Gastroesophageal sphincter (tissue), 3 donors: ENCODE data around the gene PGPEP1.
A peak's percentile ranks its signal among the peaks of the same experiment; 100 is the strongest.

Experiments used
- CTCF ChIP-seq, 4 experiments: fragments of 200-600 bp in 2 of 4; fragments of 450-650 bp in 2 of 4; sonication (generic) in 1 of 4; IDR thresholded peaks; one replicate each; pipeline ENCODE4 v1.5.1; 2017 to 2019; ENCODE audit warnings: antibody characterized with exemption in 4 of 4, mild to moderate bottlenecking in 2 of 4, moderate library complexity in 2 of 4
- EP300 ChIP-seq: sonication (generic); formaldehyde crosslinking; IDR thresholded peaks from one replicate; pipeline ENCODE4 v1.6.1; 2017; ENCODE audit warnings: antibody characterized with exemption, mild to moderate bottlenecking
- POLR2A ChIP-seq, 2 donors: fragments of 450-650 bp; IDR thresholded peaks; one replicate each; pipeline ENCODE4 v1.6.1; 2017; ENCODE audit warnings: antibody characterized with exemption in 2 of 2, mild to moderate bottlenecking in 2 of 2, moderate library complexity in 1 of 2
- POLR2AphosphoS5 ChIP-seq: sonication (generic); formaldehyde crosslinking; IDR thresholded peaks from one replicate; pipeline ENCODE4 v1.6.1; 2017; ENCODE audit warnings: antibody characterized with exemption

GRCh38 chr19:18292810-18293641 is 47.4 kb upstream of the PGPEP1 start:
- TF ChIP-seq CTCF (IDR thresholded peaks at IDR 0.05) (no peak), EP300 (no peak), POLR2A (IDR thresholded peaks at IDR 0.05) (peak in 1 of 2 donors; percentile 28), POLR2AphosphoS5 (peak; percentile 47)
